CD4-positive, alpha-beta T cell (primary cell): ENCODE data around the gene PARP2. TPM values are rescaled to one million over a fixed set of nuclear protein-coding genes. Genes with fewer than 3 reads are reported as not detected.

Source experiments
- ATAC-seq: fragments of 200-7000 bp; cut with Tn5 transposase; one replicate; pipeline ENCODE4 v1.10.0; 2022; ENCODE audit warnings: mild to moderate bottlenecking; ENCODE audit not compliant: poor library complexity
- CTCF ChIA-PET: fragments of 350-600 bp; sonication (Branson Sonifier 250); formaldehyde crosslinking; loops from one replicate; lab custom pipeline; 2021; ENCODE audit warnings: antibody characterized with exemption, inconsistent platforms; lab: Charles Lee
- POLR2A ChIA-PET: fragments of 350-600 bp; sonication (Branson Sonifier 250); formaldehyde crosslinking; loops from one replicate; lab custom pipeline; 2021; ENCODE audit warnings: antibody characterized with exemption, inconsistent platforms; lab: Charles Lee
- DNase-seq, 14 experiments: peaks; one replicate each; pipeline ENCODE4 v3.0.0-alpha.2; 2013 to 2020; ENCODE audit warnings: mixed read lengths in 2 of 14
- H3K27ac ChIP-seq, 2 donors: one replicate each; pipeline versions ENCODE4 v1.5.1 to v1.7.0; 2013; ENCODE audit warnings: low read length in 2 of 2, low read depth in 1 of 2, mild to moderate bottlenecking in 1 of 2
- H3K27me3 ChIP-seq, 2 experiments: 1 replicate in 1 of 2; 2 replicates in 1 of 2; pipeline versions ENCODE4 v1.6.1 to v1.7.0; 2013; ENCODE audit warnings: low read length in 2 of 2, control low read depth in 1 of 2, mild to moderate bottlenecking in 1 of 2, moderate library complexity in 1 of 2; ENCODE audit not compliant: insufficient read depth in 2 of 2, control insufficient read depth in 1 of 2
- H3K36me3 ChIP-seq: one replicate; pipeline ENCODE4 v1.6.1; 2013; ENCODE audit warnings: low read length, control low read depth; ENCODE audit not compliant: insufficient read depth
- H3K4me1 ChIP-seq: one replicate; pipeline ENCODE4 v1.6.1; 2013; ENCODE audit warnings: low read length, control low read depth; ENCODE audit not compliant: insufficient read depth
- H3K4me3 ChIP-seq: one replicate; pipeline ENCODE4 v1.5.1; 2013; ENCODE audit warnings: mild to moderate bottlenecking, low read length, moderate library complexity
- H3K9me3 ChIP-seq, 2 experiments: 1 replicate in 1 of 2; 2 replicates in 1 of 2; pipeline versions ENCODE4 v1.6.1 to v1.7.0; 2013; ENCODE audit warnings: low read length in 2 of 2, mild to moderate bottlenecking in 2 of 2, control low read depth in 1 of 2, moderate library complexity in 1 of 2; ENCODE audit not compliant: control insufficient read depth in 1 of 2, insufficient read depth in 1 of 2
- H3K27ac Mint-ChIP-seq: one replicate; pipeline ENCODE4 v1.8.0; 2020; ENCODE audit warnings: mixed read lengths
- H3K27me3 Mint-ChIP-seq: one replicate; pipeline ENCODE4 v1.8.0; 2021; ENCODE audit warnings: mixed read lengths
- H3K36me3 Mint-ChIP-seq: one replicate; pipeline ENCODE4 v1.8.0; 2021; ENCODE audit warnings: low read depth, mixed read lengths
- H3K4me1 Mint-ChIP-seq: one replicate; pipeline ENCODE4 v1.8.0; 2021; ENCODE audit warnings: low read depth, mixed read lengths
- H3K4me3 Mint-ChIP-seq: one replicate; pipeline ENCODE4 v1.8.0; 2020; ENCODE audit warnings: mild to moderate bottlenecking, mixed read lengths
- H3K9me3 Mint-ChIP-seq: one replicate; pipeline ENCODE4 v1.8.0; 2020; ENCODE audit warnings: mixed read lengths
- CTCF ChIP-seq: fragments of 200-600 bp; IDR thresholded peaks from one replicate; pipeline ENCODE4 v1.8.0; 2022; ENCODE audit warnings: antibody characterized with exemption, mild to moderate bottlenecking
- intact Hi-C, 2 experiments: fragments of 100-400 bp; cut with DNase I in 1 of 2; cut with micrococcal nuclease in 1 of 2; formaldehyde crosslinking; loops; one replicate each; pipeline versions ENCODE4 v1.15.1 to v1.9.0; 2023 to 2025; cut with DNase I, micrococcal nuclease
- total RNA-seq, 174 experiments: library from RNA in 2 of 174; stranded (reverse) in 2 of 174; gene quantifications; one replicate each; pipeline ENCODE4 v1.2.3 and lab custom pipeline; 2021 to 2026

The PARP2 gene
- total RNA-seq, 2 experiments from 2014 or later, result 16.3 to 20.4 TPM

GRCh38 chr14:20379743-20380142, 36.3 kb downstream of the PARP2 start:
- H3K4me1 Mint-ChIP-seq, result no peaks in the 10 kb centered on the region
- intact Hi-C loops, result no loop called here
- Histone ChIP-seq H3K9me3 (no peaks in the 10 kb centered on the region), H3K27ac (no peak overlapping the region), H3K4me1 (no peaks in the 10 kb centered on the region), H3K27me3 (no peaks in the 10 kb centered on the region), H3K36me3 (peaks cover 95% of the 10 kb centered on the region), H3K4me3 (no peak overlapping the region)
- no peak for TF ChIP-seq CTCF
- no peak overlapping the region for H3K4me3 Mint-ChIP-seq
- ChIA-PET CTCF (interaction anchor here (0.6 kb wide), 1 partner anchor 54 kb away, joined by 3 read pairs; no protein-coding TSS in a partner anchor), POLR2A (no interaction called here)
- no peaks in the 10 kb centered on the region for H3K27me3 Mint-ChIP-seq
- H3K9me3 Mint-ChIP-seq, result no peaks in the 10 kb centered on the region
- H3K36me3 Mint-ChIP-seq, result peaks cover 94% of the 10 kb centered on the region
- ATAC-seq (no peak), DNase-seq (no peak)
- H3K27ac Mint-ChIP-seq, result no peak overlapping the region

GRCh38 chr14:20380681-20381080, 37.2 kb downstream of the PARP2 start:
- H3K4me1 ChIP-seq, result no peaks in the 10 kb centered on the region
- DNase-seq (no peak), ATAC-seq (no peak)
- Mint-ChIP-seq H3K27me3 (no peaks in the 10 kb centered on the region), H3K36me3 (peaks cover 96% of the 10 kb centered on the region), H3K9me3 (no peaks in the 10 kb centered on the region), H3K27ac (no peak overlapping the region), H3K4me3 (no peak overlapping the region), H3K4me1 (no peaks in the 10 kb centered on the region)
- no peak overlapping the region for H3K27ac ChIP-seq
- ChIA-PET POLR2A (no interaction called here), CTCF (no interaction called here)
- TF ChIP-seq CTCF, result no peak
- H3K4me3 ChIP-seq, result no peak overlapping the region
- H3K9me3 ChIP-seq, result no peaks in the 10 kb centered on the region
- H3K27me3 ChIP-seq, result no peaks in the 10 kb centered on the region
- H3K36me3 ChIP-seq, result peaks cover 99% of the 10 kb centered on the region
- intact Hi-C loops, result no loop called here

GRCh38 chr14:20381341-20381740, 37.9 kb downstream of the PARP2 start:
- H3K27me3 Mint-ChIP-seq, result no peaks in the 10 kb centered on the region
- peaks cover 99% of the 10 kb centered on the region for H3K36me3 ChIP-seq
- intact Hi-C loops, result no loop called here
- no peaks in the 10 kb centered on the region for H3K4me1 ChIP-seq
- H3K27me3 ChIP-seq, result no peaks in the 10 kb centered on the region
- no peak for TF ChIP-seq CTCF
- H3K27ac Mint-ChIP-seq, result no peak overlapping the region
- no peak overlapping the region for H3K4me3 ChIP-seq
- H3K4me1 Mint-ChIP-seq, result no peaks in the 10 kb centered on the region
- ChIA-PET CTCF (no interaction called here), POLR2A (no interaction called here)
- no peaks in the 10 kb centered on the region for H3K9me3 Mint-ChIP-seq
- H3K9me3 ChIP-seq, result no peaks in the 10 kb centered on the region
- DNase-seq (no peak), ATAC-seq (no peak)
- H3K36me3 Mint-ChIP-seq, result peaks cover 96% of the 10 kb centered on the region
- no peak overlapping the region for H3K4me3 Mint-ChIP-seq
- H3K27ac ChIP-seq, result no peak overlapping the region
